ENCODE data around the gene CDH4.

The CDH4 gene

GRCh38 chr20:61600016-61600415 lies 348.0 kb downstream of the CDH4 start:
- DNase-seq (ENCODE audit: low read depth, low spot score), result no peak

- DNase-seq (ENCODE audit: low read depth, low spot score), result no peak
Measured at GRCh38 chr20:61601361-61601760, 349.3 kb downstream of the CDH4 start.

GRCh38 chr20:61601853-61602252 lies 349.8 kb downstream of the CDH4 start:
- no peak for DNase-seq (ENCODE audit: low read depth, low spot score)

- DNase-seq (ENCODE audit: low read depth, low spot score), result no peak
Measured at GRCh38 chr20:61603715-61604114, 351.7 kb downstream of the CDH4 start.

GRCh38 chr20:61604549-61604948 lies 352.5 kb downstream of the CDH4 start:
- no peak for DNase-seq (ENCODE audit: low read depth, low spot score)

- DNase-seq (ENCODE audit: low read depth, low spot score), result no peak
Measured at GRCh38 chr20:61605283-61605682, 353.2 kb downstream of the CDH4 start.

GRCh38 chr20:61605862-61606557 lies 353.9 kb downstream of the CDH4 start:
- no peak for DNase-seq (ENCODE audit: low read depth, low spot score)

GRCh38 chr20:61608275-61609085 lies 356.4 kb downstream of the CDH4 start:
- DNase-seq (ENCODE audit: low read depth, low spot score), result no peak

GRCh38 chr20:61609461-61609860 lies 357.4 kb downstream of the CDH4 start:
- no peak for DNase-seq (ENCODE audit: low read depth, low spot score)

- no peak for DNase-seq (ENCODE audit: low read depth, low spot score)
Measured at GRCh38 chr20:61611401-61612180, 359.5 kb downstream of the CDH4 start.

GRCh38 chr20:61613917-61614705 lies 362.1 kb downstream of the CDH4 start:
- no peak for DNase-seq (ENCODE audit: low read depth, low spot score)

GRCh38 chr20:61614706-61615100 lies 362.6 kb downstream of the CDH4 start:
- DNase-seq (ENCODE audit: low read depth, low spot score), result no peak

GRCh38 chr20:61615806-61616205 lies 363.7 kb downstream of the CDH4 start:
- no peak for DNase-seq (ENCODE audit: low read depth, low spot score)

- no peak for DNase-seq (ENCODE audit: low read depth, low spot score)
Measured at GRCh38 chr20:61619751-61620150, 367.7 kb downstream of the CDH4 start.

- DNase-seq (ENCODE audit: low read depth, low spot score), result no peak
Measured at GRCh38 chr20:61620174-61620573, 368.1 kb downstream of the CDH4 start.

GRCh38 chr20:61621035-61621730 lies 369.1 kb downstream of the CDH4 start:
- no peak for DNase-seq (ENCODE audit: low read depth, low spot score)

GRCh38 chr20:61621852-61622251 lies 369.8 kb downstream of the CDH4 start:
- no peak for DNase-seq (ENCODE audit: low read depth, low spot score)

- DNase-seq (ENCODE audit: low read depth, low spot score), result no peak
Measured at GRCh38 chr20:61623451-61623850, 371.4 kb downstream of the CDH4 start.

GRCh38 chr20:61625246-61625645 lies 373.2 kb downstream of the CDH4 start:
- DNase-seq (ENCODE audit: low read depth, low spot score), result no peak

- no peak for DNase-seq (ENCODE audit: low read depth, low spot score)
Measured at GRCh38 chr20:61626412-61626811, 374.4 kb downstream of the CDH4 start.
